ENCODE data around the gene ST6GALNAC2.

ST6GALNAC2 gene

GRCh38 chr17:76562734-76563148, 22.9 kb downstream of the ST6GALNAC2 start (continued):
- peak; percentile 65 for TF ChIP-seq ZNF18 (tag by site-specific recombination; IDR thresholded peaks at IDR 0.05)
- TF ChIP-seq IKZF3 (tag by site-specific recombination; IDR thresholded peaks at IDR 0.05) = peak; percentile 65; the same call in 1 of the 2 replicates
- TF ChIP-seq ZNF571 (tag by site-specific recombination; IDR thresholded peaks at IDR 0.05) = no peak
- TF ChIP-seq ZXDB (tag by site-specific recombination; IDR thresholded peaks at IDR 0.05) = no peak
- TF ChIP-seq ZNF433 (tag by site-specific recombination; IDR thresholded peaks at IDR 0.05; ENCODE audit: low read depth) = no peak
- no peak for TF ChIP-seq RBAK (tag by site-specific recombination; IDR thresholded peaks at IDR 0.05)
- TF ChIP-seq ZNF560 (tag by site-specific recombination; IDR thresholded peaks at IDR 0.05; ENCODE audit: borderline replicate concordance) = no peak
- TF ChIP-seq REPIN1 (tag by site-specific recombination; IDR thresholded peaks at IDR 0.05; ENCODE audit: low read depth) = no peak
- TF ChIP-seq PRDM2 (tag by site-specific recombination; IDR thresholded peaks at IDR 0.05; ENCODE audit: borderline replicate concordance) = no peak
- TF ChIP-seq ZBTB6 (tag by site-specific recombination; IDR thresholded peaks at IDR 0.05) = no peak
- peak; percentile 80 for TF ChIP-seq PRDM6 (tag by site-specific recombination; IDR thresholded peaks at IDR 0.05)
- TF ChIP-seq KLF10 (tag by site-specific recombination; IDR thresholded peaks at IDR 0.05) = no peak
- TF ChIP-seq ZNF23 (tag by site-specific recombination; IDR thresholded peaks at IDR 0.05; ENCODE audit: borderline replicate concordance) = no peak
- TF ChIP-seq ZNF394 (tag by site-specific recombination; IDR thresholded peaks at IDR 0.05; ENCODE audit: borderline replicate concordance) = peak; percentile 30; the same call in 1 of the 2 replicates
- TF ChIP-seq ZNF664 (tag by site-specific recombination; IDR thresholded peaks at IDR 0.05) = no peak
- TF ChIP-seq SP3 (tag by site-specific recombination; IDR thresholded peaks at IDR 0.05) = no peak
- TF ChIP-seq ZNF292 (tag by site-specific recombination; IDR thresholded peaks at IDR 0.05; ENCODE audit: borderline replicate concordance, low read depth) = no peak
- TF ChIP-seq ZNF174 (tag by site-specific recombination; IDR thresholded peaks at IDR 0.05) = no peak
- peak; percentile 34 for TF ChIP-seq KLF17 (tag by site-specific recombination; IDR thresholded peaks at IDR 0.05)
- no peak for TF ChIP-seq KLF1 (tag by site-specific recombination; IDR thresholded peaks at IDR 0.05)
- no peak for TF ChIP-seq ZNF398 (tag by site-specific recombination; IDR thresholded peaks at IDR 0.05)
- no peak for TF ChIP-seq ZNF121 (tag by site-specific recombination; IDR thresholded peaks at IDR 0.05)
- peak; percentile 82 for TF ChIP-seq PRDM1 (tag by site-specific recombination; IDR thresholded peaks at IDR 0.05)
- TF ChIP-seq ZNF175 (tag by site-specific recombination; IDR thresholded peaks at IDR 0.05) = no peak
- TF ChIP-seq ZNF645 (tag by site-specific recombination; IDR thresholded peaks at IDR 0.05) = no peak
- TF ChIP-seq ZEB2 (tag by site-specific recombination; IDR thresholded peaks at IDR 0.05) = peak; percentile 65
- no peak for TF ChIP-seq ZNF146 (tag by site-specific recombination; IDR thresholded peaks at IDR 0.05)
